A673 (cell line): ENCODE measurements around the gene LMBR1. TPM values are rescaled to one million over a fixed set of nuclear protein-coding genes. Genes with fewer than 3 reads are reported as not detected.
A peak's percentile ranks its signal among the peaks of the same experiment; 100 is the strongest.
"Not testable (repeated sequence)": the region's sequence is repeated elsewhere in the genome, so short reads cannot be mapped to it uniquely, and the experiment has no call there.

Source experiments
- BruUV-seq: library from RNA; stranded (reverse); fragments of 400-500 nt; replicated peaks from 2 replicates; lab custom pipeline; 2021; lab: Mats Ljungman, UMichigan
- CTCF ChIA-PET: fragments of 300-600 bp; sonication (Branson Sonifier 250); formaldehyde crosslinking; loops from one replicate; lab custom pipeline; 2022; ENCODE audit warnings: antibody characterized with exemption; lab: Charles Lee
- POLR2A ChIA-PET: fragments of 300-600 bp; sonication (Branson Sonifier 250); formaldehyde crosslinking; loops from one replicate; lab custom pipeline; 2022; ENCODE audit warnings: antibody characterized with exemption; ENCODE audit not compliant: low non-redundant PET; lab: Charles Lee
- DNase-seq: peaks from one replicate; pipeline ENCODE4 v3.0.0-alpha.2; 2015; ENCODE audit warnings: low spot score
- H3K27ac ChIP-seq: fragments of 200-600 bp; sonication (generic); 2 replicates; pipeline ENCODE4 v1.5.1; 2016; ENCODE audit warnings: mixed run types, low read depth, mild to moderate bottlenecking, mixed read lengths, antibody characterized with exemption, low read length; ENCODE audit not compliant: poor library complexity, severe bottlenecking
- H3K27me3 ChIP-seq: fragments of 200-600 bp; sonication (generic); replicated peaks from 2 replicates; pipeline ENCODE4 v1.6.1; 2017; ENCODE audit warnings: mixed run types, low read depth, mild to moderate bottlenecking, mixed read lengths, antibody characterized with exemption, low read length; ENCODE audit not compliant: insufficient read depth, poor library complexity
- H3K36me3 ChIP-seq: fragments of 200-600 bp; sonication (generic); 2 replicates; pipeline ENCODE4 v1.6.1; 2016; ENCODE audit warnings: mixed run types, mild to moderate bottlenecking, mixed read lengths, antibody characterized with exemption, low read length; ENCODE audit not compliant: insufficient read depth, poor library complexity, severe bottlenecking
- H3K4me1 ChIP-seq: fragments of 200-600 bp; sonication (generic); 2 replicates; pipeline ENCODE4 v1.6.1; 2017; ENCODE audit warnings: mixed run types, mild to moderate bottlenecking, mixed read lengths, antibody characterized with exemption, low read length; ENCODE audit not compliant: insufficient read depth, poor library complexity, severe bottlenecking
- H3K4me3 ChIP-seq: fragments of 200-600 bp; sonication (generic); 2 replicates; pipeline ENCODE4 v1.5.1; 2016; ENCODE audit warnings: low read depth, mixed run types, mild to moderate bottlenecking, mixed read lengths, low read length; ENCODE audit not compliant: poor library complexity, severe bottlenecking
- H3K9me3 ChIP-seq: fragments of 200-600 bp; sonication (generic); 2 replicates; pipeline ENCODE4 v1.6.1; 2016; ENCODE audit warnings: mixed run types, low read depth, mild to moderate bottlenecking, mixed read lengths, antibody characterized with exemption, low read length; ENCODE audit not compliant: poor library complexity, severe bottlenecking
- EZH2 ChIP-seq: fragments of 200-600 bp; sonication (generic); IDR thresholded peaks from 2 replicates; pipeline ENCODE4 v1.6.1; 2017; ENCODE audit warnings: borderline replicate concordance, low read depth, mild to moderate bottlenecking, mixed read lengths, antibody characterized with exemption, low read length; ENCODE audit not compliant: poor library complexity, severe bottlenecking
- intact Hi-C: fragments of 100-400 bp; cut with micrococcal nuclease; formaldehyde crosslinking; loops from one replicate; pipeline ENCODE4 v1.10.0; 2022; ENCODE audit not compliant: unreplicated experiment
- total RNA-seq: library from RNA; stranded (reverse); gene quantifications from 2 replicates; pipeline ENCODE4 v1.2.3, GENCODE V29; 2021
- TF ChIP-seq, protein P1 (sequence below): fragments of 300-800, 200-600 bp; sonication (generic); conservative IDR thresholded peaks from 2 replicates; pipeline ENCODE4 v1.5.1; 2017; ENCODE audit warnings: low read depth, mild to moderate bottlenecking, antibody characterized with exemption, low read length, moderate library complexity, mixed read lengths

LMBR1 gene
- total RNA-seq, 1 experiment from 2014 or later, result 50.7 TPM

DNA sequence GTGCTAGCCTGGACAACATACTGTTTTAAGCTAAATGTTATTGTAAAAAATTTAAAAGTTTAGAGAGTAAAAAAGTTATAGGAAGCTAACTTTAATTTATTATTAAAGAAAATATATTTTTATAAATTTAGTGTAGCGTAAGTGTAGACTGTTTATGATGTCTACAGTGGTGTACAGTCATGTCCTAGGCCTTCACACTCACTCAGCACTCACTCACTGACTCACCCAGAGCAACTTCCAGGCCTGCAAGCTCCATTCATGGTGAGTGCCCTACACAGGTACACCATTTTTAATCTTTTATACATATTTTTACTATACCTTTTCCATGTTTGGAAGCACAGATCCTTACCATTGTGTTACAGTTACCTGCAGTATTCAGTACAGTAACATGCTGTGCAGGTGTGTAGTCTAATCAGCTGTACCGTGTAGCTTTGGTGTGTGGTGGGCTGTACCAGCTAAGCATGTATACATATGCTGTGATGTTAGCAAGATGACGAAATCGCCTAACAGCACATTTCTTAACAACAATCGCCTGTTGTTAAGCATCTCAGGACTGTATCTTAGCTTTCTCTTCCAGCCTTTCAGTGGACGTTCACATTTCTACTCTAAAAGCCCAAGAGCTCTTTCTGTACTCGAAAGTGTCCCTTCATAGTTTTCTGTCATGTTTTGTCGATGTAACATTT, 240.0 kb downstream of the LMBR1 start:
- CTCF ChIA-PET, result no interaction called here
- no TSS peak for BruUV-seq
- intact Hi-C loops, result no loop called here

DNA sequence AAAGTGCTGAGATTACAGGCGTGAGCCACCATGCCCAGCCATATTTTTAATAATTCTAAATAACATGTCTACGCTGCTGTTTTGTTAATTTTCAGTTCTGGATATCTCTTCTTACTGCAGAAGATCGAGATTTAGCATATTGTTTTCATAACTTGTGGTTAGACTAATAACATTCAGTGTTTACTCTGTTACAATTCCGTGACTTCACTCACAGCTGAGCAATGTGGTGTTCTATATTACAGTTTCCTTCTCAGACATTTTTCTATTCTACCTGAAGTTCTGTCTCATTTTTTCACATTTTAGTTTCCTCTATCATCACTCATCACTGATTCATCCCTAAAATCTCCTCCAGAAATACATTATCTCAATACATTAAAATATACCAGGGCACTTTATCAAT, 241.5 kb downstream of the LMBR1 start:
- POLR2A ChIA-PET, result no interaction called here
- Histone ChIP-seq H3K36me3 (no peaks in the 10 kb centered on the region), H3K4me1 (no peaks in the 10 kb centered on the region), H3K27ac (no peak overlapping the region), H3K4me3 (no peak overlapping the region), H3K27me3 (peaks cover 10% of the 10 kb centered on the region), H3K9me3 (no peaks in the 10 kb centered on the region)
- intact Hi-C loops, result no loop called here
- no TSS peak for BruUV-seq
- CTCF ChIA-PET, result no interaction called here
- no peak for TF ChIP-seq EZH2
- TF ChIP-seq, protein P1, sequence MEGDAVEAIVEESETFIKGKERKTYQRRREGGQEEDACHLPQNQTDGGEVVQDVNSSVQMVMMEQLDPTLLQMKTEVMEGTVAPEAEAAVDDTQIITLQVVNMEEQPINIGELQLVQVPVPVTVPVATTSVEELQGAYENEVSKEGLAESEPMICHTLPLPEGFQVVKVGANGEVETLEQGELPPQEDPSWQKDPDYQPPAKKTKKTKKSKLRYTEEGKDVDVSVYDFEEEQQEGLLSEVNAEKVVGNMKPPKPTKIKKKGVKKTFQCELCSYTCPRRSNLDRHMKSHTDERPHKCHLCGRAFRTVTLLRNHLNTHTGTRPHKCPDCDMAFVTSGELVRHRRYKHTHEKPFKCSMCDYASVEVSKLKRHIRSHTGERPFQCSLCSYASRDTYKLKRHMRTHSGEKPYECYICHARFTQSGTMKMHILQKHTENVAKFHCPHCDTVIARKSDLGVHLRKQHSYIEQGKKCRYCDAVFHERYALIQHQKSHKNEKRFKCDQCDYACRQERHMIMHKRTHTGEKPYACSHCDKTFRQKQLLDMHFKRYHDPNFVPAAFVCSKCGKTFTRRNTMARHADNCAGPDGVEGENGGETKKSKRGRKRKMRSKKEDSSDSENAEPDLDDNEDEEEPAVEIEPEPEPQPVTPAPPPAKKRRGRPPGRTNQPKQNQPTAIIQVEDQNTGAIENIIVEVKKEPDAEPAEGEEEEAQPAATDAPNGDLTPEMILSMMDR, result no peak
- DNase-seq, result no peak

More for the DNA sequence above, 240.0 kb downstream of the LMBR1 start:
- Histone ChIP-seq H3K4me3 (no peak overlapping the region), H3K9me3 (no peaks in the 10 kb centered on the region), H3K4me1 (no peaks in the 10 kb centered on the region), H3K36me3 (no peaks in the 10 kb centered on the region), H3K27me3 (peaks cover 10% of the 10 kb centered on the region), H3K27ac (no peak overlapping the region)
- POLR2A ChIA-PET, result no interaction called here
- TF ChIP-seq, protein P1, result no peak
- no peak for TF ChIP-seq EZH2
- DNase-seq, result no peak

DNA sequence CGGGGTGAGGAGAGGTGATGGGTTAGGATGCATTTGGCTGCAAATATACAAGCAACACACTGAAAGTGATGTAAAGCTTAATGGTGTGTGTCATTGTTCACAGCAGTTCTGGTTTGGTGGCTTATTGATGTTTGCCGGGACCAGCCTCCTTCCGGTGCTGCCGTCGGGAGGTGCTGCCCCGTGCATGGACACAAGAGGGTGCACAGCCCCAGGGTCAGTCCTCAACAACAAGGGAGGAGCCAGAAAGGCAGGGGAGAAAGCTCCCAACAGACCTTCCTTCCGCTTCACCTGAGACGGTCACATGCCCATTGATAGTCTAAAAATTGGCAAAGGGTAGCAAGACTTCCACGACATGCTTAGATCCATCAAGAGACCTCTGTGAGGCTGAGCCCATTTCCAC, 242.9 kb downstream of the LMBR1 start:
- no peaks in the 10 kb centered on the region for H3K4me1 ChIP-seq
- no peaks in the 10 kb centered on the region for H3K9me3 ChIP-seq
- DNase-seq, result peak; percentile 16
- no peaks in the 10 kb centered on the region for H3K36me3 ChIP-seq
- H3K27me3 ChIP-seq, result peaks cover 10% of the 10 kb centered on the region
- TF ChIP-seq, protein P1, result peak; percentile 29; the same call in 1 of the 2 replicates
- no peak for TF ChIP-seq EZH2
- POLR2A ChIA-PET, result interaction anchor here (0.7 kb wide), 1 partner anchor 367 kb away, joined by 3 read pairs; no protein-coding TSS in a partner anchor
- no peak overlapping the region for H3K4me3 ChIP-seq
- no peak overlapping the region for H3K27ac ChIP-seq
- intact Hi-C loops, result no loop called here
- CTCF ChIA-PET, result no interaction called here
- BruUV-seq, result no TSS peak

DNA sequence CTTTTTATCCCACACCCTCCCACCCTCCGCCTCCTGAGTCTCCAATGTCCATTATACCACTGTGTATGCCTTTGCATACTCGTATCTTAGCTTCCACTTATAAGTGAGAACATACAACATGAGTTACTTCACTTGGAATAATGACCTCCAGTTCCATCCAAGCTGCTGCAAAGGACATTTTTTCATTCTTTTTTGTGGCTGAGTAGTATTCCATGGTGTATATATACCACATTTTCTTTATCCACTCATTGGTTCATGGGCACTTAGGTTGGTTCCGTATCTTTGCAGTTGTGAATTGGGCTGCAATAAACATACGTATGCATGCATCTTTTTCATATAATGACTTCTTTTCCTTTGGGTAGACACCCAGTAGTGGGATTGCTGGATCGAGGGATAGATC, 245.7 kb downstream of the LMBR1 start:
- H3K4me3 ChIP-seq, BruUV-seq, H3K36me3 ChIP-seq, H3K27ac ChIP-seq, DNase-seq, CTCF ChIA-PET, H3K9me3 ChIP-seq, H3K4me1 ChIP-seq, POLR2A ChIA-PET: not testable (repeated sequence)
- intact Hi-C loops, result loop anchor here (10.0 kb wide), 1 partner anchor 167 kb away; no protein-coding TSS in a partner anchor
- peaks cover 20% of the 10 kb centered on the region for H3K27me3 ChIP-seq
